ENCODE measurements around the gene PGF.

The PGF gene

GRCh38 chr14:74909911-74910310, 45.5 kb downstream of the PGF start:
- Mint-ChIP-seq H3K27me3 (no peaks in the 10 kb centered on the region), H3K4me1 (ENCODE audit: low read depth) (peaks cover 10% of the 10 kb centered on the region), H3K9me3 (no peaks in the 10 kb centered on the region), H3K4me3 (no peak overlapping the region), H3K36me3 (ENCODE audit: low read depth) (peaks cover 20% of the 10 kb centered on the region), H3K27ac (no peak overlapping the region)
- intact Hi-C loops (cut with micrococcal nuclease): no loop called here

- intact Hi-C loops (cut with micrococcal nuclease): no loop called here
- Mint-ChIP-seq H3K27ac (no peak overlapping the region), H3K27me3 (no peaks in the 10 kb centered on the region), H3K36me3 (ENCODE audit: low read depth) (peaks cover 24% of the 10 kb centered on the region), H3K4me1 (ENCODE audit: low read depth) (peaks cover 10% of the 10 kb centered on the region), H3K4me3 (no peak overlapping the region), H3K9me3 (no peaks in the 10 kb centered on the region)
Measured at GRCh38 chr14:74909501-74909900, 45.9 kb downstream of the PGF start.

- no peaks in the 10 kb centered on the region for H3K27me3 Mint-ChIP-seq
- H3K36me3 Mint-ChIP-seq (ENCODE audit: low read depth): peaks cover 30% of the 10 kb centered on the region
- no peaks in the 10 kb centered on the region for H3K9me3 Mint-ChIP-seq
- peaks cover 6% of the 10 kb centered on the region for H3K4me1 Mint-ChIP-seq (ENCODE audit: low read depth)
- no peak overlapping the region for H3K4me3 Mint-ChIP-seq
- no peak overlapping the region for H3K27ac Mint-ChIP-seq
- intact Hi-C loops (cut with micrococcal nuclease): no loop called here
Measured at GRCh38 chr14:74908861-74909341, 46.5 kb downstream of the PGF start.

- H3K36me3 Mint-ChIP-seq (ENCODE audit: low read depth): peaks cover 42% of the 10 kb centered on the region
- no peak overlapping the region for H3K4me3 Mint-ChIP-seq
- intact Hi-C loops (cut with micrococcal nuclease): no loop called here
- no peaks in the 10 kb centered on the region for H3K27me3 Mint-ChIP-seq
- peaks cover 6% of the 10 kb centered on the region for H3K4me1 Mint-ChIP-seq (ENCODE audit: low read depth)
- no peaks in the 10 kb centered on the region for H3K9me3 Mint-ChIP-seq
- no peak overlapping the region for H3K27ac Mint-ChIP-seq
Measured at GRCh38 chr14:74907744-74908143, 47.7 kb downstream of the PGF start.

- peaks cover 6% of the 10 kb centered on the region for H3K4me1 Mint-ChIP-seq (ENCODE audit: low read depth)
- no peaks in the 10 kb centered on the region for H3K9me3 Mint-ChIP-seq
- H3K36me3 Mint-ChIP-seq (ENCODE audit: low read depth): peaks cover 49% of the 10 kb centered on the region
- intact Hi-C loops (cut with micrococcal nuclease): no loop called here
- no peak overlapping the region for H3K27ac Mint-ChIP-seq
- H3K4me3 Mint-ChIP-seq: no peak overlapping the region
- H3K27me3 Mint-ChIP-seq: no peaks in the 10 kb centered on the region
Measured at GRCh38 chr14:74906925-74907521, 48.4 kb downstream of the PGF start.

- H3K4me1 Mint-ChIP-seq (ENCODE audit: low read depth): peaks cover 6% of the 10 kb centered on the region
- H3K9me3 Mint-ChIP-seq: no peaks in the 10 kb centered on the region
- no peaks in the 10 kb centered on the region for H3K27me3 Mint-ChIP-seq
- intact Hi-C loops (cut with micrococcal nuclease): loop anchor here (1.0 kb wide), 1 partner anchor 44 kb away; no protein-coding TSS in a partner anchor
- no peak overlapping the region for H3K4me3 Mint-ChIP-seq
- H3K36me3 Mint-ChIP-seq (ENCODE audit: low read depth): peaks cover 62% of the 10 kb centered on the region
- no peak overlapping the region for H3K27ac Mint-ChIP-seq
Measured at GRCh38 chr14:74905595-74906142, 49.7 kb downstream of the PGF start.

GRCh38 chr14:74904635-74905503, 50.5 kb downstream of the PGF start:
- H3K27ac Mint-ChIP-seq: no peak overlapping the region
- H3K4me3 Mint-ChIP-seq: no peak overlapping the region
- H3K36me3 Mint-ChIP-seq (ENCODE audit: low read depth): peaks cover 70% of the 10 kb centered on the region
- peaks cover 6% of the 10 kb centered on the region for H3K4me1 Mint-ChIP-seq (ENCODE audit: low read depth)
- H3K9me3 Mint-ChIP-seq: no peaks in the 10 kb centered on the region
- intact Hi-C loops (cut with micrococcal nuclease): loop anchor here (1.0 kb wide), 1 partner anchor 44 kb away; no protein-coding TSS in a partner anchor
- H3K27me3 Mint-ChIP-seq: no peaks in the 10 kb centered on the region

GRCh38 chr14:74902941-74903705, 52.3 kb downstream of the PGF start:
- no peak overlapping the region for H3K27ac Mint-ChIP-seq
- H3K9me3 Mint-ChIP-seq: no peaks in the 10 kb centered on the region
- intact Hi-C loops (cut with micrococcal nuclease): no loop called here
- no peak overlapping the region for H3K4me3 Mint-ChIP-seq
- H3K27me3 Mint-ChIP-seq: no peaks in the 10 kb centered on the region
- peaks cover 88% of the 10 kb centered on the region for H3K36me3 Mint-ChIP-seq (ENCODE audit: low read depth)
- peaks cover 6% of the 10 kb centered on the region for H3K4me1 Mint-ChIP-seq (ENCODE audit: low read depth)

GRCh38 chr14:74898694-74899093, 56.7 kb downstream of the PGF start:
- Mint-ChIP-seq H3K4me1 (ENCODE audit: low read depth) (peaks cover 8% of the 10 kb centered on the region), H3K4me3 (no peak overlapping the region), H3K9me3 (no peaks in the 10 kb centered on the region), H3K36me3 (ENCODE audit: low read depth) (peaks cover 100% of the 10 kb centered on the region), H3K27me3 (no peaks in the 10 kb centered on the region), H3K27ac (no peak overlapping the region)
- intact Hi-C loops (cut with micrococcal nuclease): no loop called here

- Mint-ChIP-seq H3K4me1 (ENCODE audit: low read depth) (peaks cover 13% of the 10 kb centered on the region), H3K27me3 (no peaks in the 10 kb centered on the region), H3K4me3 (no peak overlapping the region), H3K36me3 (ENCODE audit: low read depth) (peaks cover 99% of the 10 kb centered on the region), H3K9me3 (no peaks in the 10 kb centered on the region), H3K27ac (no peak overlapping the region)
- intact Hi-C loops (cut with micrococcal nuclease): no loop called here
Measured at GRCh38 chr14:74898083-74898482, 57.3 kb downstream of the PGF start.

- Mint-ChIP-seq H3K9me3 (no peaks in the 10 kb centered on the region), H3K4me1 (ENCODE audit: low read depth) (peaks cover 17% of the 10 kb centered on the region), H3K36me3 (ENCODE audit: low read depth) (peaks cover 99% of the 10 kb centered on the region), H3K27ac (no peak overlapping the region), H3K4me3 (no peak overlapping the region), H3K27me3 (no peaks in the 10 kb centered on the region)
- intact Hi-C loops (cut with micrococcal nuclease): no loop called here
Measured at GRCh38 chr14:74897642-74898041, 57.8 kb downstream of the PGF start.

- no peaks in the 10 kb centered on the region for H3K9me3 Mint-ChIP-seq
- H3K4me3 Mint-ChIP-seq: no peak overlapping the region
- no peaks in the 10 kb centered on the region for H3K27me3 Mint-ChIP-seq
- H3K4me1 Mint-ChIP-seq (ENCODE audit: low read depth): peaks cover 29% of the 10 kb centered on the region
- intact Hi-C loops (cut with micrococcal nuclease): no loop called here
- no peak overlapping the region for H3K27ac Mint-ChIP-seq
- peaks cover 99% of the 10 kb centered on the region for H3K36me3 Mint-ChIP-seq (ENCODE audit: low read depth)
Measured at GRCh38 chr14:74896400-74896799, 59.0 kb downstream of the PGF start.

GRCh38 chr14:74893614-74894091, 61.7 kb downstream of the PGF start:
- Mint-ChIP-seq H3K27me3 (no peaks in the 10 kb centered on the region), H3K4me3 (no peak overlapping the region), H3K9me3 (no peaks in the 10 kb centered on the region), H3K36me3 (ENCODE audit: low read depth) (peaks cover 99% of the 10 kb centered on the region), H3K4me1 (ENCODE audit: low read depth) (peaks cover 30% of the 10 kb centered on the region), H3K27ac (peak overlapping the region; percentile 83)
- intact Hi-C loops (cut with micrococcal nuclease): no loop called here
